SK-N-SH (cell line): ENCODE results near the gene SNAPC1. TPM values are rescaled to one million over a fixed set of nuclear protein-coding genes. Genes with fewer than 3 reads are reported as not detected.

ENCODE experiments used
- CTCF ChIA-PET: fragments of 300-600, 350-600 bp; formaldehyde crosslinking; extraction: SDS; loops from one replicate; lab custom pipeline; 2021; lab: Yijun Ruan, JAX
- POLR2A ChIA-PET: fragments of 350-600 bp; sonication (Branson Sonifier 250); formaldehyde crosslinking; extraction: SDS; loops from one replicate; lab custom pipeline; 2020; ENCODE audit warnings: antibody characterized with exemption, inconsistent platforms; lab: Yijun Ruan, JAX
- DNase-seq: peaks from one replicate; pipeline ENCODE4 v3.0.0; 2012
- H2AFZ ChIP-seq: fragments of 200-600 bp; sonication (generic); 2 replicates; pipeline ENCODE4 v1.8.1; 2016; ENCODE audit warnings: antibody characterized with exemption, mild to moderate bottlenecking, low read depth
- H3F3A ChIP-seq: fragments of 200-600 bp; sonication (generic); replicated peaks from 2 replicates; pipeline ENCODE3; 2016; ENCODE audit warnings: antibody characterized with exemption, mild to moderate bottlenecking; ENCODE audit not compliant: insufficient read depth
- H3K27ac ChIP-seq, 2 experiments: fragments of 200-500 bp in 1 of 2; fragments of 200-600 bp in 1 of 2; sonication (Bioruptor generic) in 1 of 2; sonication (generic), shearing (Covaris generic) in 1 of 2; 2 replicates each; pipeline versions ENCODE4 v1.5.1 to v1.6.1; 2014 to 2016; ENCODE audit warnings: low read depth in 2 of 2, inconsistent platforms in 1 of 2, low read length in 1 of 2, mild to moderate bottlenecking in 1 of 2, mixed read lengths in 1 of 2
- H3K27me3 ChIP-seq: fragments of 200-600 bp; sonication (generic), shearing (Covaris generic); 2 replicates; pipeline ENCODE4 v1.6.1; 2016; ENCODE audit warnings: mixed run types; ENCODE audit not compliant: insufficient read depth
- H3K36me3 ChIP-seq, 2 experiments: fragments of 200-500 bp in 1 of 2; fragments of 200-600 bp in 1 of 2; sonication (Bioruptor generic) in 1 of 2; sonication (generic) in 1 of 2; replicated peaks in 1 of 2; 2 replicates each; pipeline versions ENCODE3 to v1.5.1; 2014 to 2016; ENCODE audit warnings: low read length in 1 of 2, mild to moderate bottlenecking in 1 of 2; ENCODE audit not compliant: insufficient read depth in 2 of 2, control insufficient read depth in 1 of 2
- H3K4me1 ChIP-seq, 2 experiments: fragments of 200-500 bp in 1 of 2; fragments of 200-600 bp in 1 of 2; sonication (Bioruptor generic) in 1 of 2; sonication (generic), shearing (Covaris generic) in 1 of 2; 2 replicates each; pipeline versions ENCODE4 v1.5.1 to v1.6.1; 2014 to 2016; ENCODE audit warnings: low read depth in 1 of 2, low read length in 1 of 2, mixed run types in 1 of 2; ENCODE audit not compliant: insufficient read depth in 2 of 2, control insufficient read depth in 1 of 2
- H3K4me2 ChIP-seq: fragments of 200-600 bp; sonication (generic), shearing (Covaris generic); 2 replicates; pipeline ENCODE4 v1.6.1; 2017; ENCODE audit warnings: mixed run types
- H3K4me3 ChIP-seq, 2 experiments: fragments of 200-500 bp in 1 of 2; fragments of 200-600 bp in 1 of 2; sonication (Bioruptor generic) in 1 of 2; sonication (generic), shearing (Covaris generic) in 1 of 2; 2 replicates each; pipeline versions ENCODE4 v1.5.1 to v1.8.1; 2014 to 2016; ENCODE audit warnings: low read depth in 2 of 2, inconsistent platforms in 1 of 2, low read length in 1 of 2, mild to moderate bottlenecking in 1 of 2, mixed read lengths in 1 of 2, moderate library complexity in 1 of 2
- H3K79me2 ChIP-seq: fragments of 200-600 bp; sonication (generic); 2 replicates; pipeline ENCODE4 v1.8.1; 2017; ENCODE audit warnings: mild to moderate bottlenecking; ENCODE audit not compliant: insufficient read depth
- H3K9ac ChIP-seq: fragments of 200-600 bp; sonication (generic); 2 replicates; pipeline ENCODE4 v1.6.1; 2017; ENCODE audit warnings: mixed run types
- H3K9me2 ChIP-seq: fragments of 200-600 bp; sonication (generic); 2 replicates; pipeline ENCODE4 v1.6.1; 2017; ENCODE audit warnings: mixed run types
- H3K9me3 ChIP-seq: fragments of 200-600 bp; sonication (generic); 2 replicates; pipeline ENCODE4 v1.6.1; 2017; ENCODE audit warnings: mixed run types, mild to moderate bottlenecking, moderate library complexity
- H4K20me1 ChIP-seq: fragments of 200-600 bp; sonication (generic); 2 replicates; pipeline ENCODE4 v1.6.1; 2017; ENCODE audit warnings: mild to moderate bottlenecking, mixed run types; ENCODE audit not compliant: insufficient read depth
- CHD2 ChIP-seq: fragments of 150-350 bp; IDR thresholded peaks from 2 replicates; pipeline ENCODE4 v1.6.1; 2018; ENCODE audit warnings: low read length; ENCODE audit not compliant: partially characterized antibody
- ELF1 ChIP-seq: IDR thresholded peaks from 2 replicates; pipeline ENCODE4 v1.4.0; 2012
- EP300 ChIP-seq, 2 experiments: IDR thresholded peaks; 2 replicates each; pipeline versions ENCODE4 v1.4.0 to v1.6.1; 2012; ENCODE audit warnings: borderline replicate concordance in 1 of 2, low read depth in 1 of 2, low read length in 1 of 2
- FOXM1 ChIP-seq: IDR thresholded peaks from 2 replicates; pipeline ENCODE4 v1.4.0; 2012; ENCODE audit warnings: low read depth, mild to moderate bottlenecking
- GATA2 ChIP-seq: sonication (generic); formaldehyde crosslinking; IDR thresholded peaks from 2 replicates; pipeline ENCODE4 v1.5.0; 2020; ENCODE audit warnings: mild to moderate bottlenecking, missing genetic modification reagents
- MXI1 ChIP-seq: IDR thresholded peaks from 2 replicates; pipeline ENCODE4 v1.6.1; 2012; ENCODE audit warnings: mild to moderate bottlenecking, low read depth, low read length, improper control_type of control experiment
- NRF1 ChIP-seq: IDR thresholded peaks from 2 replicates; pipeline ENCODE4 v1.6.1; 2012; ENCODE audit warnings: low read depth, mild to moderate bottlenecking, low read length
- POLR2AphosphoS5 ChIP-seq: IDR thresholded peaks from 2 replicates; pipeline ENCODE4 v1.6.1; 2012; ENCODE audit warnings: low read depth, low read length
- RAD21 ChIP-seq: IDR thresholded peaks from 2 replicates; pipeline ENCODE4 v1.6.1; 2012; ENCODE audit warnings: mild to moderate bottlenecking, low read length
- RCOR1 ChIP-seq: fragments of 150-350 bp; IDR thresholded peaks from 2 replicates; pipeline ENCODE4 v1.6.1; 2017; ENCODE audit warnings: antibody characterized with exemption, low read length
- RXRA ChIP-seq: IDR thresholded peaks from 2 replicates; pipeline ENCODE4 v1.4.0; 2012; ENCODE audit warnings: low read depth, mild to moderate bottlenecking, borderline replicate concordance
- SIN3A ChIP-seq: IDR thresholded peaks from 2 replicates; pipeline ENCODE4 v1.6.1; 2012; ENCODE audit warnings: low read depth, mild to moderate bottlenecking, low read length, moderate library complexity, borderline replicate concordance
- TEAD4 ChIP-seq: IDR thresholded peaks from 2 replicates; pipeline ENCODE4 v1.4.0; 2012; ENCODE audit warnings: mild to moderate bottlenecking, borderline replicate concordance; ENCODE audit not compliant: insufficient read depth
- YY1 ChIP-seq: IDR thresholded peaks from 2 replicates; pipeline ENCODE4 v1.4.0; 2012; ENCODE audit warnings: low read depth, mild to moderate bottlenecking
- WGBS: methylation state at CpG from one replicate; pipeline ENCODE4 v1.1.6; 2017; ENCODE audit warnings: low lambda C conversion rate; 5-methylcytosine and 5-hydroxymethylcytosine counted together
- polyA plus RNA-seq, 3 experiments: library from polyadenylated mRNA; depleted of rRNA; stranded (reverse); fragments of >200 nt; gene quantifications; 2 replicates each; pipeline ENCODE4 v1.2.3, GENCODE V29; 2012
- TF ChIP-seq, protein P1 (sequence below): fragments of 150-350 bp; IDR thresholded peaks from 2 replicates; pipeline ENCODE4 v1.6.1; 2017; ENCODE audit warnings: antibody characterized with exemption, low read length, low read depth, borderline replicate concordance
- TF ChIP-seq, protein P2 (sequence below): IDR thresholded peaks from 2 replicates; pipeline ENCODE4 v1.4.0; 2012; ENCODE audit warnings: low read depth, borderline replicate concordance
- TF ChIP-seq, protein P3 (sequence below): IDR thresholded peaks from 2 replicates; pipeline ENCODE4 v1.4.0; 2012; ENCODE audit warnings: low read depth
- TF ChIP-seq, protein P4 (sequence below): IDR thresholded peaks from 2 replicates; pipeline ENCODE4 v1.4.0; 2012; ENCODE audit warnings: low read depth, borderline replicate concordance

The SNAPC1 gene
- polyA plus RNA-seq, 1 of the 3 experiments (the other 2 are of a cell fraction): 3.4 TPM

DNA sequence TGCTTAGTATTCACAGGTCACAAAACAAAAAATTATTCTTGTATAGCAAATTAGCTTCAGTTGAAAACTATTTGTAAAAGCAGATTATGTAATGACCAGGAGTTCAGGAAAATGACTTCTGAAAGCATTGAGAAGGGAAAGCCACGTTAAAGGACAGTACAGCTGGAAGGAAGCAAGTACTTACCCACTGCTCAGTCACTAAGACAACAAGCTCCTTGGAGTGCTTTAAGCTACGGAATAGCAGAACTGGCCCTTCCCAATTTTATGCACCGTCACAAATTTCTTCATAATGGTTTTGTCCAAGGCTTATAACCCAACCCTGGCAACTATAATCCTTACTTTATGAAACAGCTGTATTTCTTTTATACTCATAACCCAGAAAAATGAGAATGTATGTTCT is 13.0 kb upstream of the SNAPC1 start (continued):
- TF ChIP-seq, protein P1, sequence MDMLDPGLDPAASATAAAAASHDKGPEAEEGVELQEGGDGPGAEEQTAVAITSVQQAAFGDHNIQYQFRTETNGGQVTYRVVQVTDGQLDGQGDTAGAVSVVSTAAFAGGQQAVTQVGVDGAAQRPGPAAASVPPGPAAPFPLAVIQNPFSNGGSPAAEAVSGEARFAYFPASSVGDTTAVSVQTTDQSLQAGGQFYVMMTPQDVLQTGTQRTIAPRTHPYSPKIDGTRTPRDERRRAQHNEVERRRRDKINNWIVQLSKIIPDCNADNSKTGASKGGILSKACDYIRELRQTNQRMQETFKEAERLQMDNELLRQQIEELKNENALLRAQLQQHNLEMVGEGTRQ: no peak
- TF ChIP-seq, protein P2, sequence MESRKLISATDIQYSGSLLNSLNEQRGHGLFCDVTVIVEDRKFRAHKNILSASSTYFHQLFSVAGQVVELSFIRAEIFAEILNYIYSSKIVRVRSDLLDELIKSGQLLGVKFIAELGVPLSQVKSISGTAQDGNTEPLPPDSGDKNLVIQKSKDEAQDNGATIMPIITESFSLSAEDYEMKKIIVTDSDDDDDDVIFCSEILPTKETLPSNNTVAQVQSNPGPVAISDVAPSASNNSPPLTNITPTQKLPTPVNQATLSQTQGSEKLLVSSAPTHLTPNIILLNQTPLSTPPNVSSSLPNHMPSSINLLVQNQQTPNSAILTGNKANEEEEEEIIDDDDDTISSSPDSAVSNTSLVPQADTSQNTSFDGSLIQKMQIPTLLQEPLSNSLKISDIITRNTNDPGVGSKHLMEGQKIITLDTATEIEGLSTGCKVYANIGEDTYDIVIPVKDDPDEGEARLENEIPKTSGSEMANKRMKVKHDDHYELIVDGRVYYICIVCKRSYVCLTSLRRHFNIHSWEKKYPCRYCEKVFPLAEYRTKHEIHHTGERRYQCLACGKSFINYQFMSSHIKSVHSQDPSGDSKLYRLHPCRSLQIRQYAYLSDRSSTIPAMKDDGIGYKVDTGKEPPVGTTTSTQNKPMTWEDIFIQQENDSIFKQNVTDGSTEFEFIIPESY: no peak
- TF ChIP-seq TEAD4 (no peak), RXRA (no peak), EP300 (IDR thresholded peaks at IDR 0.05; ENCODE audit: borderline replicate concordance in 1 of 2, low read depth in 1 of 2, low read length in 1 of 2) (no peak)

DNA sequence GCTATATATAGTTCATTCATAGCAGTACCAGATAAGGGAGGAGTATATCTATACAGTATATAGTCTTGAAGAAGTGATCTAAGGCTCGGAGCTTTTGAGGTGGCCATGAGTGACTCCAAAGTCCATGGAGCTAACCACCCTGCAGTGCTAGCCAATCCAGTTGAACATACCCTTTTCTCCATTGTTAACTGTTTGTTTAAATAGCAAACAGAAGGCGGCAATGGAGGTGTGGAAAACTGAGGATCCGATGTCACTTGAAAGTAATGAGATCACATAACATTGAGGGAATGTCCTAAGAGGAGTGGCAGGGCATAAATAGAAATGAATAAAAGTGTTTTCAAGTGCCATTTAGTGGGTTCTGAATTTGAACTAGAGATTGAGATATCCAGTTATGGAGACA is 12.4 kb upstream of the SNAPC1 start:
- Histone ChIP-seq H3K4me1 (peaks cover 0 to 10% of the 10 kb centered on the region in 2 experiments; a peak in 1 of 4 replicates), H3K36me3 (peaks cover 46 to 64% of the 10 kb centered on the region in 2 experiments), H3K79me2 (peaks cover 4% of the 10 kb centered on the region; the same call in 1 of the 2 replicates), H3K9ac (no peak overlapping the region), H3K27ac (no peak overlapping the region), H4K20me1 (no peaks in the 10 kb centered on the region), H3K4me3 (no peak overlapping the region), H3K9me3 (no peaks in the 10 kb centered on the region), H3K27me3 (no peaks in the 10 kb centered on the region), H3K4me2 (no peak overlapping the region), H3F3A (peaks cover 24% of the 10 kb centered on the region), H2AFZ (no peak overlapping the region), H3K9me2 (no peaks in the 10 kb centered on the region)
- no peak for DNase-seq
- CTCF ChIA-PET: interaction anchor here (0.6 to 2.3 kb wide), 6 partner anchors 13 to 293 kb away, joined by 3 to 9 read pairs (median 3); no protein-coding TSS in a partner anchor
- WGBS: 74% methylated on average over 3 of the region's 3 CpGs
- POLR2A ChIA-PET: interaction anchor here (1.4 kb wide), 1 partner anchor 12 kb away, joined by 5 read pairs; the partner anchor contains the start of gene SNAPC1
- TF ChIP-seq YY1: no peak
- TF ChIP-seq MXI1: no peak
- no peak for TF ChIP-seq POLR2AphosphoS5
- TF ChIP-seq NRF1: no peak
- TF ChIP-seq, protein P3, sequence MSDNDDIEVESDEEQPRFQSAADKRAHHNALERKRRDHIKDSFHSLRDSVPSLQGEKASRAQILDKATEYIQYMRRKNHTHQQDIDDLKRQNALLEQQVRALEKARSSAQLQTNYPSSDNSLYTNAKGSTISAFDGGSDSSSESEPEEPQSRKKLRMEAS: no peak
- TF ChIP-seq TEAD4: no peak
- TF ChIP-seq FOXM1: no peak
- TF ChIP-seq, protein P4, sequence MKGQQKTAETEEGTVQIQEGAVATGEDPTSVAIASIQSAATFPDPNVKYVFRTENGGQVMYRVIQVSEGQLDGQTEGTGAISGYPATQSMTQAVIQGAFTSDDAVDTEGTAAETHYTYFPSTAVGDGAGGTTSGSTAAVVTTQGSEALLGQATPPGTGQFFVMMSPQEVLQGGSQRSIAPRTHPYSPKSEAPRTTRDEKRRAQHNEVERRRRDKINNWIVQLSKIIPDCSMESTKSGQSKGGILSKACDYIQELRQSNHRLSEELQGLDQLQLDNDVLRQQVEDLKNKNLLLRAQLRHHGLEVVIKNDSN: no peak
- no peak for TF ChIP-seq ELF1
- TF ChIP-seq RAD21: no peak
- TF ChIP-seq SIN3A: no peak
- no peak for TF ChIP-seq CHD2
- no peak for TF ChIP-seq GATA2
- no peak for TF ChIP-seq EP300 (IDR thresholded peaks at IDR 0.05; ENCODE audit: borderline replicate concordance in 1 of 2, low read depth in 1 of 2, low read length in 1 of 2)
- TF ChIP-seq RCOR1: no peak
